ENCODE measurements around the gene JAZF1. TPM values are rescaled to one million over a fixed set of nuclear protein-coding genes. Genes with fewer than 3 reads are reported as not detected.

The JAZF1 gene
- total RNA-seq, 2 donors from 2014 or later: 20.0 to 21.3 TPM

DNA sequence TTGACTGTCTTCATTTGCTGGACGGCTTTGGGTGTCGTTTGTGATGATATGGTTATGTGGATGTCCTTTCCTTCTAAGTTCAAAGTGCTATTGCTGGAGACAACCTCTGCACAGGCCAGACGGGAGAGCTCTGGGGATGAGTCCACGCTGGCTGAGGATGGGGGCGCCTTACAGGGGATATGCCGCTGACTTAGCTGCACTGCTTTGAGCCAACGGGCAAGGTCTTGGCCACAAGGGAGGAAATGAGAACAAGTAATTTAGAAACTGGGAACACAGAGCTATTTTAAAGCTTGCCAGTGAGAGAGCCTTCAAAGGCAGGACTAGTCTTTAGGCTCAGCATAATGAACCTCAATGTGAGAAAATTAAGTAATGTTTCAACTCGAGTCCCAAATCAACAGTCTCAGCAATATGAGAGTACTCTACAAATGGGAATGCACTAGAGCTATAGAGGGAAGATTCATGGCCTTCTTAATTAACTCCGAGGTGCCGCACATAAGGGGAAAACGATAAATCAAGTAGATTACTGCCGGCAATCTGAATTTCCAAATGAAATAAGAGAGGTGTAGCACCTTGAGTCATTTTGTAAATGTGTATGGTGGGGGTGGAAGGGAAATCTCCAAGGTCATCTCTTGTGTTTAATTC is 209.3 kb downstream of the JAZF1 start:
- DNase-seq: no peak
- intact Hi-C loops (cut with DNase I): no loop called here
- ATAC-seq: no peak

DNA sequence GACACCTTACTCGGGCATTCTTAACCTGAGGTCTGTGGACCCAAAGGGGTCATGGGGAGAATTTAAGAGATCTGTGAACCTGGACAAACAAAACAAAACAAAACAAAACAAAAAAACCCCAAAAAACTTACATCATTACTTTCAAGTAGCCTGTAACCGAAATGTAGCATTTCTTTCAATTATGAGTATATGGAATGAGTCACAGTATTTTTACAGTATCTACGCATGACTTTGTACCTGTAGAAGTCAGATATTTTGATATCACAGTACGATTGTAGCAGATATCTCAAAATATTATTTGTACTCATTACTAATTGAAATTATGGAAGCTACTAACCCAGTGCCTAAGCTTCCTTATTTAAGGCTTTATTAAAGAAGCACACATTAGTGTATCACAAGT is 210.2 kb downstream of the JAZF1 start:
- intact Hi-C loops (cut with DNase I): no loop called here
- no peak for DNase-seq

DNA sequence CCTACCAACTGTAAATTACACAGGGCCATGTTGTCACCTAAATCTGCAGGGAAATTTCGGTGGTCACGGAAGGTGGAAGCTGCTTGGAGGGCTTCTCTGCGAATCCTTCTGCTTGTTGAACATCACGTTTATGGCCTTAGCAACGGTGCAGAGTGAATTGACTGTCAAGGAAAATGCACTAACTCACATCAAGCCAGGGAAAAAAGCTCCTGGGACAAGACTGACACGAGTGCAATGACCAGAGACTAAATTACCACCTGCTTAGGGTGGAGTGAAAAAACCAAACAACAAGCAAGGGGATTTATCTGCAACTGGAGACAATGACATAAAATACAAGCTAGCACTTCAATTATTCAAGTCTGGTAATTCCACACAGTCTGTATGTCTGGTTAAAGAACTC is 211.2 kb downstream of the JAZF1 start:
- intact Hi-C loops (cut with DNase I): no loop called here
- ATAC-seq (no peak), DNase-seq (no peak)

More for the DNA sequence above, 210.2 kb downstream of the JAZF1 start:
- ATAC-seq: no peak

DNA sequence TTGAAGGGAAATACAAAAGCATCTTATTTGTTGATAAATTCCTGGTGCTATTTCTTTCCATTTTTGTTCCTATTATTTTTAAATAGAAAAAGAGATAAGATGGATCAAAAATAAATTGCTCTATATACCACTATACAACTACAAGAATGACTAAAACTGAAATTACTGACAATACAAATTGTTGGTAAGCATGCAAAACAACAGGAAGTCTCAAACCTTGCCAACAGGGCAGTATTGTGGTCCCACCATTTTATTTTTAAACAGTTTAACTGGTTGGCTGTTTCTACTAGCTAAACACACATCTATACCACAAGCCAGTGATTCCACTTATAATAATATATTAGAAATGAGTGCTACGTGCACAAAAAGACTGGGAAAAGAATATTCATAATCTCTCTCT is 213.0 kb downstream of the JAZF1 start:
- intact Hi-C loops (cut with DNase I): no loop called here
- DNase-seq: no peak
- ATAC-seq: no peak

DNA sequence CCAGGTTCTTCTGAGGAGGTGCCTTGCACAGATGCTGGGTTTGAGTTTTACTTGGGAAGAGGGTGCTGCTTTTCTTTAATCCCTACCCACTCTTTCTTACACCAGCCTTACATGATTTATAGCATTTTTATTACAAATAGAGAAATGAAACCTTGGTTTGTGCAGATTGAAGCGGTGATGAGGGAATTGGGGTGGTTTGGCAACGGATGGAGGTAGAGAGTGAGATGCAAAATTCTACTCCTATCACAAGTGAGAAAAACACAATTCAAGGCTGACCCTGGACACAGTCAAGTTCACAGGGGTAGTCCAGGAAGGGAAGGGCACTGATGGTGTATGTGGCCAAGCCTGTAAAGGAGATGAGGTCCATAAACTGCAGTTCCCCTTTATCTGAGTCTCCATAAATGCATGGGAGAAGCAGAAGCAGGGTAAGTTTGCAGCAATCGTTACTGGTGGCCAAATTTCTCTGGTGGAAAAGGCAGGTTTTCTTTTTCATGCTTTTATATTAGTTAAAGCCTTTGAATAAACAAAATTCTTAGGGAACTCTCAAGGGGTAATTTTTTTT is 214.3 kb downstream of the JAZF1 start:
- intact Hi-C loops (cut with DNase I): no loop called here
- ATAC-seq: no peak
- no peak for DNase-seq

DNA sequence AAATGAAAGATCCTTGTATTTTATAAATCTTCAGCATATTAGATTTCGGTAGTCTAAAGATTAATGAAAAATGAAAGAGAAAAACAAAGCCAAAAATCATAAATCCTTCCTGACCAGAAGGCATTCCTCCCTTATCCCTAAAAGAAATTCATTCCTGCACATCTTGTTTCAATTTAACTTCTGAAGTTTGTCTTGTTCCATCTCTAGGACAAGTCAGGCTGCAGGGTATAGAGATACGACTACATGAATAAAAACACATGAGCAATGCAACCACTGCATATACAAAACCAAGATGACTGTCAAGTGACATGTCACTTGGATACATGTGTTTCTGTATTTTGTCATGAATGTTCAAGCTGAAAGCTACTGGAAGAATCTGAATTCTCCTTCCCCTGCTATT is 214.9 kb downstream of the JAZF1 start:
- no peak for DNase-seq
- intact Hi-C loops (cut with DNase I): no loop called here
- no peak for ATAC-seq

DNA sequence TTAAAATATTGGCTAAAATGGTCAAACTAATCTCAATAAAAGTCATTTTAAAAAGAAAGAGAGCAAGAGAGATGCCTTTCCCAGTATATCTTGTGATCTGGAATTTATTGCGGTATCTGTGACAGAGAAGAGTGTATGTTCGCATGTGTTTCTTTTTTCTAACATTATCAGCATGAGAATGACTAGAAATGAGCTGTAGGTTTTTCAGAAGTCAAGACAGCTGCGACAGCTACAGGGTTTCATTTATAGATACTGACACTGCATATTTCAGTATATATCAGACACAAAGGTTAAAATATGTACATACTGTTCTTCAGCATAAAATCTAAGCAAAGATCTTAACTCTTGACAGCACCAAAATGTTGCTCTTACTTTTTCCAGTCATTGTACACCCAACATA is 215.8 kb downstream of the JAZF1 start:
- ATAC-seq: no peak
- intact Hi-C loops (cut with DNase I): no loop called here
- no peak for DNase-seq

DNA sequence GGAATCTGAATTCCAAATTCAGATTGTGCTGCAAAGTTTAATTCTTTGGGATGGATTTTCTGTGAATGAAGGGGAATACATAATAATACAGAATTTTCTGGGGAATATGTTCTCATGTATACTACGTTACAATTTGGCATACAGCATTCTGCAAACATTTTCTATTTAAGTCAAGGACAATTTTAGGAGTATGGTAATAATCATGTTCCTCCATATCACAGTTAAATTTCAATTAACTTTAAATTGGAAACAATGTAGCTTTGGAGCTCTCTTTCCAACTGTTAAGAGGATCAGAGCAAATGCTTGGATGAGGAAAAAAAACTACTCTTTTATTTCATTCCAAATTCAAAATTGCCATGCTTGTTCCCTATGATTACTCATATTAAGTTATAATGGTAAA is 217.5 kb downstream of the JAZF1 start:
- intact Hi-C loops (cut with DNase I): no loop called here
- DNase-seq: no peak
- no peak for ATAC-seq

DNA sequence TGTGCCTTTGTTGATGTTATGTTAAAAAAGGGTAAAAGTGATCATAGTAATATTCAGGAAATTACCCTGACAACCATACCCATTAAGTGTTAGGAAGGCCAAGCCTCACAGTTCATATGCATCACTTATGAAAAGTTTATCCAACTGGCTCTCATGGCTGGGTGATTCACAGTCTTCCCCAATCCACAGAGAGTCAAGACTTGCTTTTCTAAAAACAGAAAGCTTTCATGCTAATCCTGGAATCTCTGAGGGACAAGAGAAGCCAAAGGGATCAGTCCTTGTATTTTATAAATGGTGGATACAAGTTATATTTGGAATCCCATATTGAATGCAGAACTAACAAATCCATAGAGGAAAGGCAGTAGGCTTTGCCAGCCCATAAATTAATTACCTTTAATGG is 218.3 kb downstream of the JAZF1 start:
- no peak for ATAC-seq
- intact Hi-C loops (cut with DNase I): no loop called here
- no peak for DNase-seq

DNA sequence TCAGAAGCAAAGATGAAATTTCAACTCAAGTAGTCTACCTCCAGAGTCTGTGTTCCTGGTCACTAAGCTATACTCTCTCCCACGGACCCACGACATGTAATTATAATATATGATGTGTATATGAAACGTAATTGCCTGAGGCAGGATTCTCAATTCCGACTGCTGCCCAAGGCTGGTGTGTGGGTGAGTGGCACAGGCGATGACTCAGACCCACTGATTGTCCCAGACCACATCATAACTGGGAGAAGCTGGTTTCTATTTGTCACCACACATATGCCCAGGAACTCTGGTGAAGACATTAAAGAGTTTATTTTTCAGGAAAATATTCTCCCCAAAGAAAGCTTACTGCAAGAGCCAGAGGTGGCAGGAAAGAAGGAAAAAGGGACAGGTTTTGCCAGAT is 219.3 kb downstream of the JAZF1 start:
- ATAC-seq: peak in 1 of 2 donors; percentile 19

DNA sequence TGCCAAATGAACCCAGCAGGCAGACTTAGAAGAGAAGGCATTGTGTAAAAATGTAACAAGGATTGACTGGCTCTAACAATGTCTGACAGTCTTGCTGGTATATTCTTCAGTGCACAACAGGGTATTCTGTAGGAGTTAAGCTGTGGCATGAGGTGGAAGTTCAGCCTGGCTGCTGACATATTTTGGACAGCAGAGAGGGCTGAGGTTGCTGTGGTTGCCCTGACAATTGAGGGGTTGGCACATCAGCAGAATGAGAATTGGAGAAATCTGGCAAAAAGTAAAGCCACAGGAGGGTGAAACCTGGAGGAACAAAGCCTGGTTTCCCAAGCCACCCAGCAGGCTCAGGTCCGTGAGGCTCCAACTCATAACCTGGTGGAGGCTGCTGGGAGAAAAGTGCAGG is 220.2 kb downstream of the JAZF1 start:
- intact Hi-C loops (cut with DNase I): no loop called here
- DNase-seq: no peak
- no peak for ATAC-seq

More for the DNA sequence above, 219.3 kb downstream of the JAZF1 start:
- intact Hi-C loops (cut with DNase I): no loop called here
- DNase-seq: no peak

DNA sequence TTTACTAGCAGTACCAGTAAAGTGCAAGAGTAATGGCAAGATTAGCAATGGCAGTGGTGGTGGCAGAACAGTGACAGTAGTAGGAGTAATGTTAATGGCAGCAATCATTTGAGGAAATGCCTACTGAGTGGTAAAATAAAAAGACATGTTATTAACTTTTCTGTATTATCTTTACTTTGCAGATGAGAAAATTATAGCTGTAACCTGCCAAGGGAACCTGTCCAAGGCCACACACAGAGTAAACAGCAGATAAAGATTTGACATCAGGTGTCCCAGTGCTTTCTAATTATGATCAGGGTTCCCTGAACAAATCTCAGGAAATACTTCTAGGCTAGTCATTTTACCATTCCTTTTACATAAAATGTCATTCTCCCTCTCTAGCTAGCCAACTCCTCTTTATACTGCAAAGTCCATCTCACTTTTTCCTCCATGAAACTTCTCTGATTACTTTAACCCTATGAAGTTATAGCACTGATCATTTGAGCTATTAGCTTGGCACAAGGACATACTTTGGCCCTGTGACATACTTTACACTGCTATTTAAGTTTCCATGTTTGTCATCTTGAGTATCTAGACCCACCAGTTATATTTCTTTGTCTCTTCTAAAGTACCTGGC is 221.6 kb downstream of the JAZF1 start:
- intact Hi-C loops (cut with DNase I): no loop called here
- DNase-seq (no peak), ATAC-seq (no peak)

DNA sequence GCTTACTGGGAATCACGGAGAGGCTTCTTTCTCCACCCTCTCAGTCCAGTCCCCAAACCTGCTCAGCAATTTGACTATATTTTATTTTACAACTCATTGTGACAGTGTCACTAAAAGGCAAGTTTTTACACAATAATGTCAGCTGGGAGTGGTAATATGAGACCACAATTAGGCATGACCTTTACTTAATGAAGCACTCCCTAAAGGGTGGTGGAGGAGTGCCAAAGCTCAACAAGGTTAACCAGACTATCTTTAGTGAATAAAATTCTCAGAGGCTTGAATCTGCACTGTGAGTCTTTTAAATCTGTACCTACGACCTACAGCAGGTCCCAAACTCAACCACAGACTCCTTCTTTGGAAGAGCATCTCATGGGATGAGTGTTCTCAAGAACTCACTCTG is 225.0 kb downstream of the JAZF1 start:
- ATAC-seq (no peak), DNase-seq (no peak)
- intact Hi-C loops (cut with DNase I): no loop called here

DNA sequence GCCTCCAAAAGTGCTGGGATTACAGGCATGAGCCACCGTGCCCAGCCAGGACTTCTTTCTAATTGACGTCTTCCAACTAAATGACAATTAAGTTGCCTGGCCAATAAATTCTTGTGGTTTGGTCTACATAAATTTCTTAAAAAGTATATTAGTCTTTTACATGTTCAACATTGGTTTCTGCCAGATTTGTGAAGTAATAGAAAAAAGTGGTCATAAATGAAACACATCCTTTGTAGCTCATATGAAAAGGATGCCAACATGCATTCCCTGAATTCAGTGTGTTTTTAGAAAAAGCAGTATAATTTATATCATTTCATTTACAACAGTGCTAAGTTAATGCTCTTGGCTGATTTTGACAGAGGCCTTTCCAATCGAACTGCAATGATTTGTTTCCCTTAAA is 225.6 kb downstream of the JAZF1 start:
- intact Hi-C loops (cut with DNase I): no loop called here
- DNase-seq (no peak), ATAC-seq (no peak)

DNA sequence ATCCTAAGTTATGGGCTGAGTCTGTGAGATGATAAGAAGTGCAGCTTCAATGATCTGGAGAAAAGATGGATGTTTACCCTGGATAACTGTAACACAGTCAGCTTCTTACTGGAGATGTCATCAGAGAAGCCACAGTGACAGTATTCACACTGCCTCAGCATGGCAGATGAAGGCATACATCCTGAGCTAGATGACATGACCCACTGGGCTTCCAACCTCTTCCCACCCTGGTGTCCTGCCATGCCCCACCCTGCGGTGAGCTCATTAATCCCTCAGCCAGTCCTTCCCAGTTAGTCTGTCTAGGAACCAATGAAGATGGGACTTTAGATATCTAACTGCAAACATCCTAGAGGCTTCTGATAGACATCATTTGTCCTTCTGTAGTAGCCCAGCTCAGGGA is 226.8 kb downstream of the JAZF1 start:
- ATAC-seq (no peak), DNase-seq (no peak)
- intact Hi-C loops (cut with DNase I): no loop called here

DNA sequence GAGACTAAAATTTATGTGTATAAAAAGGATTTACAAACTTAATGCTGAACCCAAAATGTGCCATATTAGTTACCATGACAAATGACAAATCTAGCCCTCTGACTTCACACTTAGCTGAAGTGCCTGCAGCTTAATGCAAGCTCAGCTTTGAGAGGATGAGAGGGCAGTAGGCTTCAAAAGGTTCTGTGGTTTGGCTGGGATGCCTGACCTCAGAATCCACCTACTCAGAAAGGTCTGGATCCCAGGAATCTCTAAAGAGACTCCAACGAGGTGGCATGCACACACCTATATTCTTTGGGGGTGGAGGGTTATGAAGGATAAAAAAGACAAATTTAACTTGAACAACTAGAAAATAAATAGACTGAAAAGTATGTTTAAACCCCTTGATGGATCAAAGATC is 227.2 kb downstream of the JAZF1 start:
- no peak for ATAC-seq
- intact Hi-C loops (cut with DNase I): no loop called here
- no peak for DNase-seq

DNA sequence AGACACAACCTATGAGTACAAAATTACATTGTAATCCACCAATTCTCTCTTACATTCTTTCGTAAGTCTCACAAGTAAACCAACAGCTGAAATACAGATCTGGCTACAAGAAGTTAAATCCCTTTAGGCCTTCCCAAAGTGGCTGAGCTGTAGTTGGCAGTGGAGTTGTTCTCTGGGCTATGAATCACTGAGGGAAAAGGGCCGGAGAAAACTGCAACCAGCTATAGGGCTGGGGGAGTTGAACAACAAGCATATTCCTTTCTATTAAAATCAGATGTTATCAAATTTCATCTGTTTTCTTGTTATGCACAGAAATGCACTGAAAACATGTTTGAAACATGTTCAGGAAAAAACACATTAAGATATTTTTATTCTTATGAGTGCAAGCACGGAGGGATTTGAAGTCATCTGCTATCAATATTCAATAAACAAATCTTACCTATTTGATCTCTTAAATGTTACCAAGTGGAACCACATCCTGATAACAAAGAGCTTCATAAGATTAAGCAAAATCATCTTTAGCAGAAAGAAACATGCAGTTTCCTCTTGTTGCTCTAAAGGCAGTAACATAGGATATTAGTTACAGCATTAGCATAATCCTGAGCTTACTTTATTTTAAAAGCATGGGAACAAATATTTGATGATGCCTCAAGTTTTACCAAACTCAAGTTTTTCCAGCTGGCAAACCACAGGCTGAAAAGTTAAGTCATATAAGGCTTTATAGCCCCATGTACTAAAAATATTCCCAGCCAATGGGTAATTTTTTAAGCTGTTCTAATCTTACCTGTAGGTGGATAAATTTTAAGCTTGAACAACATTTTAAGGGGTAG is 227.9 kb downstream of the JAZF1 start:
- DNase-seq: no peak
- peak in 1 of 2 donors; percentile 55 for ATAC-seq
- intact Hi-C loops (cut with DNase I): no loop called here

DNA sequence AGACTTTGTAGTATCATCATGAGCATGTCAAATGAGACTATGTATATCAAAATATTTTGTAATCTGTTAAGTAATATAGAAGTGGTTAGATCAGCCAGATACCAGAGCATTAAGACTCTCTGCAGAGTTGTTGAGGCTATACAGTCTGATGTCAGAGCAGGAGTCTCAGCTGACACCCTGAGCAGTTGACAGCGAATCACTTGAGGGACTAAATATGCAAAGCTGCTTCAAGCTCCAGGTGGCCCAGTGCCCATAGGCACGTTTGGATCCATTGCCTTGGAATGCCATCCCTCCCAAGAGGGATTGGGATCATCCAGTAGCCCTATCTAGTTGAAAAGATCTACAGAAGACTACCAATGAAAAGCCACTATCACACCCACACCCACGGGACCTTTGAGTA is 230.5 kb downstream of the JAZF1 start:
- peak; percentile 62 for DNase-seq
- intact Hi-C loops (cut with DNase I): no loop called here
- ATAC-seq: peak; percentile 83 to 95

DNA sequence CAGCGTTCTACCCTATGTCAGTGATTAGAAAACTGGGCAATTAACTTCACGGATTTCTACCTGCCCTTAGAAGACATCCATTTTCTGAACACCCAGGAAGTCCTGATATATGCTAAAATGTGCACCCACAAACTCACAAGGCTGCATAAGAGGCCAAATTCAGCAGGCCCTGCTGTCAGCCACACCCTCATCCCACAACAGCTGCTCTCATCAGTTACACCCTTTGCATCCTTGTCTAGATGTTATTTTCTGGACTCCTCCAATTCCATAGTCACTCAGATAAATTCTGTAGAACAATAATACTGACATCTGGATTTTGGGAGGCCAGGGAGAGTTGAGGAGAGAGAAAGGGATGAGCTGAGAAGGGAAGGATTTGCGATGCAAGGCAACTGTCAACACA is 231.7 kb downstream of the JAZF1 start:
- ATAC-seq (no peak), DNase-seq (no peak)
- intact Hi-C loops (cut with DNase I): no loop called here

DNA sequence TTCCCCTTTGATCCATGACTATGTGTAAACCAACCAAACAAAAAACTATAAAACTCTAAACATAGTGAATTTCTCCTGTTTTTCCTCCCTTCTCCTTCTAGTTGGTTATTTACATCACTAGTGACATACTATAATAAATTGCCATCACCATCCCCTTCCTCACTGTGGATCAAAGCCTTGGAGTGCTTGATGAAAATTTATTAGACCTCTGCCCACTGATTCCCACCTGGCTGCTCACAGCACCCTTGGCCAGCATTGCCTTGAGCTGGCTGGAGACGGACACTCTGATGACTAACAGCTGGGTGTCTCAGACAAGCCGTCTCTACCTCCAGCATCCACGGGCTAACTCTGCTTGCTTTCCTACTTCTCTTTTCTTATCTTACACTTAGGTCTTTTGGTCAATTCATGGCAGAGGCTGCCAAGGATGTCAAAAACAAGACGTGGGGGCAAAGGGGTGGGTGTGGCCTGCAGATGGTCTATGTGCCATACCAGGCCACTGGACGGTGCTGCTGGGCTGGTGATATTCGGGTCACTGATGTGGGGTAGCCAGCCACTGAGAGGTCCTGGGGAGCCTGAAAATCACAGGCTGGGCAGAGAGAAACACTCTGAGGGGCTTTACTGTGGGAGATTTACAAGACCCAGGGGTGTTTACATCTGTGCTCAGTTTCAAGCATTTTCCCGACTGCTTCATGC is 232.9 kb downstream of the JAZF1 start:
- DNase-seq (no peak), ATAC-seq (no peak)
- intact Hi-C loops (cut with DNase I): no loop called here
